Lower leg skin (tissue), 3 donors: ENCODE data around the gene NEURL1.

ENCODE experiments used
- CTCF ChIP-seq, 3 donors: fragments of 450-650 bp; IDR thresholded peaks; one replicate each; pipeline ENCODE4 v1.5.1; 2016; ENCODE audit warnings: antibody characterized with exemption in 3 of 3, mild to moderate bottlenecking in 3 of 3, moderate library complexity in 2 of 3
- POLR2A ChIP-seq, 2 donors: fragments of 450-650 bp; IDR thresholded peaks; one replicate each; pipeline ENCODE4 v1.6.1; 2016 to 2017; ENCODE audit warnings: antibody characterized with exemption in 2 of 2, mild to moderate bottlenecking in 1 of 2, moderate library complexity in 1 of 2

- TF ChIP-seq CTCF (IDR thresholded peaks at IDR 0.05), result no peak
- no peak for TF ChIP-seq POLR2A (IDR thresholded peaks at IDR 0.05)
These were observed 43.3 kb upstream of the NEURL1 start for GRCh38 chr10:103450201-103450695.
